HL-60/S4 treated with phorbol 12-myristate 13-acetate at 8.2 ng/mL for 4 days and 3 days (cell line): ENCODE measurements around the gene MYOZ2.

ENCODE experiments used
- in situ Hi-C: fragments of 300-500 bp; cut with MboI; formaldehyde crosslinking; loops from 2 replicates; pipeline ENCODE4 v1.15.0; 2022; ENCODE audit warnings: low sequenced_read_pairs

Gene MYOZ2

DNA sequence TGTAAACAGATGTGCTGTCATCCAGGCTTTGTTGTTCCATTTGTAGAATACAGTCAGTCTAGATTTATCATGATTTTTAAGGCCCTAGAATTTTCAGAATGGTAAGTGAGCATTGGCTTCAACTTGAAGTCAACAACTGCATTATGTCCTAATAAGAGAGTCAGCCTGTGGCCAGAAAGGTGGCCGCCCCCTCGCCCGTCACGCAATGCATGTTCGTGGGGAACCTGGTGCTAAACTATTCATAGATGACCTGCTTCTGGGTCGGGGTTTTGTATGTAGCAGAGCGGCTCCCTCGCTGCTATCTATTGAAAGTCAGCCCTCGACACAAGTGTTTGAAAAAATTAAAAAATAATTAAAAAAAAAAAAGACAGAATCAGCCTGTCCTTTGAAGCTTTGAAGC, 101.6 kb downstream of the MYOZ2 start:
- in situ Hi-C loops, result no loop called here
